PC-3 (cell line): ENCODE measurements around the gene SGCD. TPM values are rescaled to one million over a fixed set of nuclear protein-coding genes. Genes with fewer than 3 reads are reported as not detected.

ENCODE experiments used
- ATAC-seq: fragments of 200-7000 bp; cut with Tn5 transposase; 2 replicates; pipeline ENCODE4 v1.9.1; 2020; ENCODE audit warnings: mild to moderate bottlenecking, moderate library complexity
- BruUV-seq: library from RNA; stranded (reverse); fragments of 400-500 nt; replicated peaks from 2 replicates; lab custom pipeline; 2021; lab: Mats Ljungman, UMichigan
- CTCF ChIA-PET: fragments of 300-600 bp; sonication (Branson Sonifier 250); formaldehyde crosslinking; loops from one replicate; lab custom pipeline; 2022; ENCODE audit warnings: antibody characterized with exemption; lab: Charles Lee
- POLR2A ChIA-PET: fragments of 300-600 bp; sonication (Branson Sonifier 250); formaldehyde crosslinking; loops from one replicate; lab custom pipeline; 2022; ENCODE audit warnings: antibody characterized with exemption; ENCODE audit not compliant: unreplicated experiment; lab: Charles Lee
- DNase-seq: peaks from one replicate; pipeline ENCODE4 v3.0.0-alpha.2; 2015
- H2AFZ ChIP-seq: fragments of 300-600 bp; sonication (generic); 2 replicates; pipeline ENCODE4 v1.6.0; 2016; ENCODE audit warnings: antibody characterized with exemption, low read length
- H3F3A ChIP-seq: fragments of 300-600 bp; sonication (generic); one replicate; pipeline ENCODE4 v1.6.0; 2017; ENCODE audit warnings: antibody characterized with exemption, low read length, control low read depth, mild to moderate bottlenecking; ENCODE audit not compliant: unreplicated experiment
- H3K27ac ChIP-seq: fragments of 300-600 bp; sonication (generic); 2 replicates; pipeline ENCODE4 v1.5.1; 2016; ENCODE audit warnings: mild to moderate bottlenecking, low read length
- H3K27me3 ChIP-seq: fragments of 300-600 bp; sonication (generic); 2 replicates; pipeline ENCODE4 v1.6.1; 2016; ENCODE audit warnings: low read length, mixed read lengths
- H3K36me3 ChIP-seq: fragments of 300-600 bp; sonication (generic); 2 replicates; pipeline ENCODE4 v1.6.1; 2016; ENCODE audit warnings: low read depth, mixed run types, low read length, mixed read lengths
- H3K4me1 ChIP-seq: fragments of 300-600 bp; sonication (generic); 2 replicates; pipeline ENCODE4 v1.5.1; 2016; ENCODE audit warnings: low read length; ENCODE audit not compliant: insufficient read depth
- H3K4me2 ChIP-seq: fragments of 300-600 bp; sonication (generic); 2 replicates; pipeline ENCODE4 v1.6.0; 2016; ENCODE audit warnings: low read length
- H3K4me3 ChIP-seq: fragments of 300-600 bp; sonication (generic); 2 replicates; pipeline ENCODE4 v1.5.1; 2016; ENCODE audit warnings: mild to moderate bottlenecking, low read length, mixed read lengths
- H3K79me2 ChIP-seq: fragments of 300-600 bp; sonication (generic); 2 replicates; pipeline ENCODE4 v1.6.1; 2017; ENCODE audit warnings: low read length, mixed read lengths
- H3K9ac ChIP-seq: fragments of 300-600 bp; sonication (generic); 2 replicates; pipeline ENCODE4 v1.6.0; 2016; ENCODE audit warnings: mild to moderate bottlenecking, low read length
- H3K9me2 ChIP-seq: fragments of 300-600 bp; sonication (generic); replicated peaks from 2 replicates; pipeline ENCODE4 v1.6.1; 2016; ENCODE audit warnings: mixed run types, low read length, mixed read lengths
- H3K9me3 ChIP-seq: fragments of 300-600 bp; sonication (generic); 2 replicates; pipeline ENCODE4 v1.6.1; 2016; ENCODE audit warnings: low read length, mixed read lengths
- H4K20me1 ChIP-seq: fragments of 300-600 bp; sonication (generic); 2 replicates; pipeline ENCODE4 v1.6.1; 2016; ENCODE audit warnings: low read length, mixed read lengths
- EZH2 ChIP-seq: fragments of 300-600 bp; sonication (generic); IDR thresholded peaks from one replicate; pipeline ENCODE4 v1.6.1; 2017; ENCODE audit warnings: antibody characterized with exemption, mild to moderate bottlenecking, low read length; ENCODE audit not compliant: unreplicated experiment
- EZH2phosphoT487 ChIP-seq: fragments of 300-600 bp; sonication (generic); IDR thresholded peaks from 2 replicates; pipeline ENCODE4 v1.6.1; 2018; ENCODE audit warnings: mild to moderate bottlenecking, antibody characterized with exemption, low read length, borderline replicate concordance
- intact Hi-C: fragments of 100-400 bp; cut with micrococcal nuclease; formaldehyde crosslinking; loops from 2 replicates; pipeline ENCODE4 v1.9.0; 2023
- total RNA-seq: library from RNA; depleted of rRNA; stranded (reverse); fragments of >200 nt; gene quantifications from 2 replicates; pipeline ENCODE4 v1.2.3, GENCODE V29; 2014
- TF ChIP-seq, protein P1 (sequence below): fragments of 300-600 bp; sonication (generic); conservative IDR thresholded peaks from 2 replicates; pipeline ENCODE4 v1.5.1; 2017; ENCODE audit warnings: antibody characterized with exemption, low read depth, mild to moderate bottlenecking, low read length

The SGCD gene
- total RNA-seq, 1 experiment from 2014 or later = 0.15 TPM

DNA sequence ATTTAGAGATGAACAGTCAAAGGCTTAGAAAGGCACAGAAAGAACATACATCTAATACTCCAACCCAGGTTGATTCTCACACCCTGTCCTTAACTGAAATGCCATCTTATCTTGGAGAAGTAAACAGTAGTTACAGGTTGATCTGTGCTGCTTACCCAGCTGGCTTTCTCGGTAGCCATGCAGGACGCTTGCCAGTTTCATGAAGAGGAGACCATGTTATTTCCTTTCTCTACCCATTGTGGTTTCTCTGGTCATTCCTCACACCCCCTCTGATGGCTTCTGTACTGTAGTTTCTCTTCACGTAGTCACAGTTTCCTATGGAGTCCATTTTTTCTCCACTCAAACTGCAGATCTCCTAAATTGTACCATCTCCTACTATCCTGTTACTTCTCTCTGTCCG, 206.0 kb downstream of the SGCD start:
- Histone ChIP-seq H3F3A (no peaks in the 10 kb centered on the region), H3K9me3 (peaks cover 4% of the 10 kb centered on the region; the same call in 1 of the 2 replicates), H3K9ac (no peak overlapping the region), H3K4me2 (no peak overlapping the region), H3K27ac (no peak overlapping the region), H3K36me3 (no peaks in the 10 kb centered on the region), H2AFZ (no peak overlapping the region), H3K27me3 (no peaks in the 10 kb centered on the region), H3K79me2 (no peaks in the 10 kb centered on the region), H3K9me2 (no peaks in the 10 kb centered on the region), H3K4me1 (no peaks in the 10 kb centered on the region), H4K20me1 (no peaks in the 10 kb centered on the region), H3K4me3 (no peak overlapping the region)
- DNase-seq (no peak), ATAC-seq (no peak)
- TF ChIP-seq EZH2 (no peak), EZH2phosphoT487 (no peak)
- intact Hi-C loops = no loop called here
- POLR2A ChIA-PET = no interaction called here
- CTCF ChIA-PET = no interaction called here
- BruUV-seq = no TSS peak

DNA sequence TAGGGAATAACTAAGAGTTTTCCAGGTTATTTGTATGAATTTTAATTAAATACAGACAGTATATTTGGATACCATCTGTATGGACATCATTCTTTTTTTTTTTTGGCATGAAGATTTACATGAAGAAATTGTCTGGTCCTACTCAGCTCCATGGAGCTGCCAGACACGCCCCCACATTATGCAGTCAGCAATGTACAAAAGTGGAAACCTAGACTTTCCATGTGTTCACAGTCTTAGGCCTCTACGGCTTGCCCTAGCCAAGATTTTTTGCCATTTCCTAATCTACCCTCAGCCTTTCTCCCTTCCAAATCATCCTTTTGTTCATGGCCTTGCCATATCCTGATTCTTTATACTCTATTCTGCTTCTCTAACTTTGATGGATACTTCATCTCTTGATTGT, 207.1 kb downstream of the SGCD start:
- Histone ChIP-seq H3K9me3 (peaks cover 4% of the 10 kb centered on the region; the same call in 1 of the 2 replicates), H3K4me3 (no peak overlapping the region), H3K4me2 (no peak overlapping the region), H3K36me3 (no peaks in the 10 kb centered on the region), H2AFZ (no peak overlapping the region), H3K9me2 (no peaks in the 10 kb centered on the region), H3K79me2 (no peaks in the 10 kb centered on the region), H3K27ac (no peak overlapping the region), H3K27me3 (no peaks in the 10 kb centered on the region), H3K9ac (no peak overlapping the region), H3K4me1 (no peaks in the 10 kb centered on the region), H4K20me1 (no peaks in the 10 kb centered on the region), H3F3A (no peaks in the 10 kb centered on the region)
- ATAC-seq (no peak), DNase-seq (no peak)
- no TSS peak for BruUV-seq
- TF ChIP-seq EZH2 = no peak
- TF ChIP-seq, protein P1, sequence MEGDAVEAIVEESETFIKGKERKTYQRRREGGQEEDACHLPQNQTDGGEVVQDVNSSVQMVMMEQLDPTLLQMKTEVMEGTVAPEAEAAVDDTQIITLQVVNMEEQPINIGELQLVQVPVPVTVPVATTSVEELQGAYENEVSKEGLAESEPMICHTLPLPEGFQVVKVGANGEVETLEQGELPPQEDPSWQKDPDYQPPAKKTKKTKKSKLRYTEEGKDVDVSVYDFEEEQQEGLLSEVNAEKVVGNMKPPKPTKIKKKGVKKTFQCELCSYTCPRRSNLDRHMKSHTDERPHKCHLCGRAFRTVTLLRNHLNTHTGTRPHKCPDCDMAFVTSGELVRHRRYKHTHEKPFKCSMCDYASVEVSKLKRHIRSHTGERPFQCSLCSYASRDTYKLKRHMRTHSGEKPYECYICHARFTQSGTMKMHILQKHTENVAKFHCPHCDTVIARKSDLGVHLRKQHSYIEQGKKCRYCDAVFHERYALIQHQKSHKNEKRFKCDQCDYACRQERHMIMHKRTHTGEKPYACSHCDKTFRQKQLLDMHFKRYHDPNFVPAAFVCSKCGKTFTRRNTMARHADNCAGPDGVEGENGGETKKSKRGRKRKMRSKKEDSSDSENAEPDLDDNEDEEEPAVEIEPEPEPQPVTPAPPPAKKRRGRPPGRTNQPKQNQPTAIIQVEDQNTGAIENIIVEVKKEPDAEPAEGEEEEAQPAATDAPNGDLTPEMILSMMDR = no peak
- TF ChIP-seq EZH2phosphoT487 = no peak
- ChIA-PET CTCF (no interaction called here), POLR2A (no interaction called here)
- intact Hi-C loops = no loop called here

DNA sequence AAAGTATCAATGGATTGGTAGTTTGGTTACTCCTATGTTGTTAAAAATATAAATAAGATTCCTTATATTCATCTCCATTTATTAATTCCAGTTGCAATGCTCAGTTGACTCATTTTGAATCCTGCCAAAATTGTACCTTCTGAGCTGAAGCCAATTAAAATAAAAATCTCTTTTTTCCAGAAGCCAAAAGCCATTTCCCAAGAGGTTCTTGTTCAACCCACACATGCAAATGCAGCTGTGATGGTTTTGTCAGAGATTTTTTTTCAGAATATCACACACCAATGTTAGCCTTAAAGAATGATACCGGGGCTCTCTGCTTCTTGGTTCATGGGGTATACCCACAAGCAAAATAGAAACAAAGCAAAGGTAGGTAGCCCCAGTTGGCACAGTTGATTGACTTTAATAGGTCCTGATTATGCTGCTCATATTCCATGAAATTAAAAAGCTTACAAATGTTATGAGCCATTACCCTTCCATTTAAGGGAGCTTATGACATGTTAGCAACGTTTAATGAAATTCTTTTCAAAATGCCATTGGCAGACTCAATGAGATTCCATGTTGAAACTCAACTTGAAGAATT, 208.0 kb downstream of the SGCD start:
- Histone ChIP-seq H3K36me3 (no peaks in the 10 kb centered on the region), H3K4me3 (no peak overlapping the region), H3K4me2 (no peak overlapping the region), H3K9me3 (peaks cover 4% of the 10 kb centered on the region; the same call in 1 of the 2 replicates), H3K4me1 (no peaks in the 10 kb centered on the region), H2AFZ (no peak overlapping the region), H3K9ac (no peak overlapping the region), H3F3A (no peaks in the 10 kb centered on the region), H3K79me2 (no peaks in the 10 kb centered on the region), H3K27me3 (no peaks in the 10 kb centered on the region), H3K27ac (no peak overlapping the region), H4K20me1 (no peaks in the 10 kb centered on the region), H3K9me2 (no peaks in the 10 kb centered on the region)
- ChIA-PET CTCF (no interaction called here), POLR2A (no interaction called here)
- no TSS peak for BruUV-seq
- ATAC-seq = no peak
- TF ChIP-seq, protein P1 = no peak
- TF ChIP-seq EZH2 (no peak), EZH2phosphoT487 (no peak)
- no peak for DNase-seq
- intact Hi-C loops = no loop called here
